HG02938 (cell line): ENCODE results near the gene TGFBR1.
"Not testable (repeated sequence)": the region's sequence is repeated elsewhere in the genome, so short reads cannot be mapped to it uniquely, and the experiment has no call there.

ENCODE experiments used
- ATAC-seq: cut with Tn5 transposase; IDR thresholded peaks from one replicate; pipeline ENCODE4 v1.9.1; 2021; ENCODE audit warnings: mild to moderate bottlenecking, moderate library complexity; ENCODE audit not compliant: unreplicated experiment

Gene TGFBR1

GRCh38 chr9:99075246-99075912 is 29.5 kb upstream of the TGFBR1 start:
- ATAC-seq, result no peak

GRCh38 chr9:99076030-99076429 is 28.9 kb upstream of the TGFBR1 start:
- no peak for ATAC-seq

- ATAC-seq, result no peak
Observed at GRCh38 chr9:99076483-99077171, 28.3 kb upstream of the TGFBR1 start.

GRCh38 chr9:99078717-99079116 is 26.2 kb upstream of the TGFBR1 start:
- no peak for ATAC-seq

GRCh38 chr9:99079542-99079941 is 25.4 kb upstream of the TGFBR1 start:
- no peak for ATAC-seq

- ATAC-seq, result no peak
Observed at GRCh38 chr9:99083051-99083450, 21.9 kb upstream of the TGFBR1 start.

GRCh38 chr9:99085949-99086948 is 18.7 kb upstream of the TGFBR1 start:
- ATAC-seq, result no peak

- no peak for ATAC-seq
Observed at GRCh38 chr9:99087462-99087861, 17.5 kb upstream of the TGFBR1 start.

GRCh38 chr9:99090336-99091130 is 14.4 kb upstream of the TGFBR1 start:
- no peak for ATAC-seq

GRCh38 chr9:99092643-99093491 is 12.0 kb upstream of the TGFBR1 start:
- ATAC-seq, result no peak

- ATAC-seq, result no peak
Observed at GRCh38 chr9:99093492-99093791, 11.5 kb upstream of the TGFBR1 start.

- no peak for ATAC-seq
Observed at GRCh38 chr9:99095565-99095964, 9.3 kb upstream of the TGFBR1 start.

- ATAC-seq, result no peak
Observed at GRCh38 chr9:99096409-99096808, 8.5 kb upstream of the TGFBR1 start.

- ATAC-seq, result not testable (repeated sequence)
Observed at GRCh38 chr9:99099806-99100585, 4.9 kb upstream of the TGFBR1 start.

- no peak for ATAC-seq
Observed at GRCh38 chr9:99101271-99101670, 3.6 kb upstream of the TGFBR1 start.

- ATAC-seq, result no peak
Observed at GRCh38 chr9:99101812-99102211, 3.1 kb upstream of the TGFBR1 start.

- ATAC-seq, result no peak
Observed at GRCh38 chr9:99103054-99103895, 1.6 kb upstream of the TGFBR1 start.

- no peak for ATAC-seq
Observed at GRCh38 chr9:99103901-99104458, 933 bp upstream of the TGFBR1 start.
